ENCODE data around the gene SLC1A7. TPM values are rescaled to one million over a fixed set of nuclear protein-coding genes. Genes with fewer than 3 reads are reported as not detected.

Gene SLC1A7
- total and polyA plus RNA-seq, 4 donors = 0.16 to 1.4 (median 0.25) TPM; not detected in 1

DNA sequence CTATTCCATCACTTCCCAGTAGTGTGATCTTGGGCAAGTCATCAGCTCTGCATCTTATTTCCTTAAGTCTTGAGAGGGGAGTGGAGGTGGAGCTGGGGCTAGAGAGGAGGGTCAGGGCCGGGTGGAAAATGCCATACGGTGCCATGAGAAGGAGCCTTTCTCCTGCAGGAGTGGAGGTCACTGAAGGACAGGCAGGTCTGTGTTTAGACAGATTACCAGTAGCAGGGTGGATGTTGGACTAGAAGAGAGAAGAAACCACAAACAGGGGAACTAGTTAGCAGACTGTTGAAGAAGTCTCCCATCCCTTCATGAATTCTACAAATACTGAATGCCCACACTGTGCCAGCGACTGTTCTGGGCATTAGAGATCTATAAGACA lies 40.3 kb upstream of the SLC1A7 start:
- intact Hi-C loops (cut with DNase I) = loop anchor here in 1 of 2 donors (5.0 to 10.0 kb wide), 4 partner anchors 120 to 458 kb away; partner anchors contain the start of genes ECHDC2, PODN, SCP2 and ZYG11B
- ATAC-seq (ENCODE audit: low FRiP score) = no peak
- 83 to 88% methylated on average over 3 of the region's 3 CpGs for WGBS, 2 donors

DNA sequence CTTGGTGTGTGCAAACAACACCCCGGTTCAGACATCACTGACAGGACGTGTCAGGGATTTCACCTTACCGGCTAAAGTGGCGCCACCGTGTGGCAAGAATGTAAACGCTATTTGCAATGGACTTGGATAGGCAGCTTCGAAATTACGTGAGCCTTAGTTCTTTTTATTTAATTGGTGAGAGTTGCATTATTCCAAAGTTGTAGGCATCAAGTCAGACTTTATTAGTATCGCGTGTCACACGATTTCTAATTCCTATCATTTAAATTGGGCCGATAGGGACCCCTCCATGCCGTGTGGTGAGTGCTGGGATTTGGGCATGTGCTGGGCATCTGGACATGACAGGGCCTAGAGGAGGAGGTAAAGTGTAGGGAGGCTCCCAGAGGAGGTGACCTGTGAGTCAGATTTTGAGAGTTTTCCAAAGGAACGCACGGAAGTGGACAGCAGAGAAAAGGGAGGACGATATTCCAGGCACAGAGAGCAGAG lies 39.7 kb upstream of the SLC1A7 start:
- Histone ChIP-seq H3K27ac (ENCODE audit: low read depth in 1 of 2, low read length in 2 of 2) (no peak overlapping the region), H3K4me3 (ENCODE audit: low read length in 2 of 2) (no peak overlapping the region), H3K4me1 (ENCODE audit: control insufficient read depth in 1 of 2, insufficient read depth in 2 of 2, low read length in 2 of 2) (no peaks in the 10 kb centered on the region), H3K27me3 (ENCODE audit: control insufficient read depth in 1 of 2, insufficient read depth in 2 of 2, low read length in 1 of 2) (no peaks in the 10 kb centered on the region), H3K9me3 (ENCODE audit: control insufficient read depth, low read length) (no peaks in the 10 kb centered on the region), H3K36me3 (ENCODE audit: control insufficient read depth in 1 of 2, insufficient read depth in 2 of 2, low read length in 1 of 2) (no peaks in the 10 kb centered on the region)
- DNase-seq = peak; percentile 86 to 95
- intact Hi-C loops (cut with DNase I) = loop anchor here in 1 of 2 donors (5.0 to 10.0 kb wide), 4 partner anchors 120 to 457 kb away; partner anchors contain the start of genes ECHDC2, PODN, SCP2 and ZYG11B
- ATAC-seq (ENCODE audit: low FRiP score) = peak; percentile 64
- 22% methylated on average over 16 of the region's 16 CpGs for WGBS, 2 donors

More for the DNA sequence above, 40.3 kb upstream of the SLC1A7 start:
- Histone ChIP-seq H3K36me3 (ENCODE audit: control insufficient read depth in 1 of 2, insufficient read depth in 2 of 2, low read length in 1 of 2) (no peaks in the 10 kb centered on the region), H3K27ac (ENCODE audit: low read depth in 1 of 2, low read length in 2 of 2) (no peak overlapping the region), H3K27me3 (ENCODE audit: control insufficient read depth in 1 of 2, insufficient read depth in 2 of 2, low read length in 1 of 2) (no peaks in the 10 kb centered on the region), H3K9me3 (ENCODE audit: control insufficient read depth, low read length) (no peaks in the 10 kb centered on the region), H3K4me3 (ENCODE audit: low read length in 2 of 2) (no peak overlapping the region), H3K4me1 (ENCODE audit: control insufficient read depth in 1 of 2, insufficient read depth in 2 of 2, low read length in 2 of 2) (no peaks in the 10 kb centered on the region)
- DNase-seq = no peak

DNA sequence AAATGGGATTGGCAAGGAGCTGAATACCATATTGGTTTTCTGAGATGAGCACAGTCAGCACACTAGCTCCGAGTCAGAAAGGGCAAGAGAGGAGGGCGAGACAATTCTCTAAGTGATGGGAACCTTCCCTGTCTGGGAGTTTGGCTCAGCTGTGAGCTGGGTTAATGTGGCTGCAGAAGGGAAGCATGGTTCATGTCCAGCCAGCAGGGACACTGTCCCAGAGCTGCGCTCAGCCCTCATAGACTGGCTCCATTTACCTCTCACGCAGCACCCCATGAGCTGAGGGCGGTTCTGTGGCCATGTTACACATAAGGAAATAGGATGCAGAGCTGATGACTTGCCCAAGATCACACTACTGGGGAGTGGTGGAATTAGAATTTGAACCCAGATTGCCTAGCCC lies 38.5 kb upstream of the SLC1A7 start:
- ATAC-seq (ENCODE audit: low FRiP score) = no peak
- no peak overlapping the region for H3K27ac ChIP-seq (ENCODE audit: low read depth in 1 of 2, low read length in 2 of 2)
- H3K4me1 ChIP-seq (ENCODE audit: control insufficient read depth in 1 of 2, insufficient read depth in 2 of 2, low read length in 2 of 2) = peaks cover 0 to 4% of the 10 kb centered on the region in 2 donors
- DNase-seq = no peak
- H3K27me3 ChIP-seq (ENCODE audit: control insufficient read depth in 1 of 2, insufficient read depth in 2 of 2, low read length in 1 of 2) = no peaks in the 10 kb centered on the region
- H3K4me3 ChIP-seq (ENCODE audit: low read length in 2 of 2) = no peak overlapping the region
- intact Hi-C loops (cut with DNase I) = loop anchor here in 1 of 2 donors (5.0 to 10.0 kb wide), 4 partner anchors 119 to 456 kb away; partner anchors contain the start of genes ECHDC2, PODN, SCP2 and ZYG11B
- 96 to 99% methylated on average over 5 of the region's 5 CpGs for WGBS, 2 donors
- no peaks in the 10 kb centered on the region for H3K36me3 ChIP-seq (ENCODE audit: control insufficient read depth in 1 of 2, insufficient read depth in 2 of 2, low read length in 1 of 2)
- no peaks in the 10 kb centered on the region for H3K9me3 ChIP-seq (ENCODE audit: control insufficient read depth, low read length)

DNA sequence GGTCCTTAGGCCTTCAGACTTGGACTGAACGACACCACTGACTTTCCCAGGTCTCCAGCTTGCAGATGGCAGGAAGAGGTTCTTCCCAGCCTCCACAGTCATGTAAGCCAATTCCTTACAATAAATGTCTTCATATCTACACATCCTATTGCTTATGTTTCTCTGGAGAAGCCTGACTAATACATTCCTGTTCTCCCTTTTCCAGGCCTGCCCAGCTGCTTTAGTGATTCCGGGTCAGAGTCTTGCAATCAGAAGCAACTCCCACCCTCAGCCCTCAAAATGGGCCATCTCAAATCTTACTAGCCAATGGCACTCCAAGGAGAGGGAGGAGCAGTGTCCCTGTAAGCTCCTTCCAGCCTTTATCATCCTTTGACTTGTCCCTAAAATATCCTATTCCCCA lies 37.8 kb upstream of the SLC1A7 start:
- WGBS, 2 donors = 94 to 95% methylated on average over 2 of the region's 2 CpGs
- Histone ChIP-seq H3K27me3 (ENCODE audit: control insufficient read depth in 1 of 2, insufficient read depth in 2 of 2, low read length in 1 of 2) (no peaks in the 10 kb centered on the region), H3K27ac (ENCODE audit: low read depth in 1 of 2, low read length in 2 of 2) (no peak overlapping the region), H3K4me1 (ENCODE audit: control insufficient read depth in 1 of 2, insufficient read depth in 2 of 2, low read length in 2 of 2) (peaks cover 0 to 4% of the 10 kb centered on the region in 2 donors), H3K4me3 (ENCODE audit: low read length in 2 of 2) (no peak overlapping the region), H3K9me3 (ENCODE audit: control insufficient read depth, low read length) (no peaks in the 10 kb centered on the region), H3K36me3 (ENCODE audit: control insufficient read depth in 1 of 2, insufficient read depth in 2 of 2, low read length in 1 of 2) (no peaks in the 10 kb centered on the region)
- intact Hi-C loops (cut with DNase I) = loop anchor here in 1 of 2 donors (5.0 to 10.0 kb wide), 4 partner anchors 118 to 455 kb away; partner anchors contain the start of genes ECHDC2, PODN, SCP2 and ZYG11B
- ATAC-seq (ENCODE audit: low FRiP score) (no peak), DNase-seq (no peak)

DNA sequence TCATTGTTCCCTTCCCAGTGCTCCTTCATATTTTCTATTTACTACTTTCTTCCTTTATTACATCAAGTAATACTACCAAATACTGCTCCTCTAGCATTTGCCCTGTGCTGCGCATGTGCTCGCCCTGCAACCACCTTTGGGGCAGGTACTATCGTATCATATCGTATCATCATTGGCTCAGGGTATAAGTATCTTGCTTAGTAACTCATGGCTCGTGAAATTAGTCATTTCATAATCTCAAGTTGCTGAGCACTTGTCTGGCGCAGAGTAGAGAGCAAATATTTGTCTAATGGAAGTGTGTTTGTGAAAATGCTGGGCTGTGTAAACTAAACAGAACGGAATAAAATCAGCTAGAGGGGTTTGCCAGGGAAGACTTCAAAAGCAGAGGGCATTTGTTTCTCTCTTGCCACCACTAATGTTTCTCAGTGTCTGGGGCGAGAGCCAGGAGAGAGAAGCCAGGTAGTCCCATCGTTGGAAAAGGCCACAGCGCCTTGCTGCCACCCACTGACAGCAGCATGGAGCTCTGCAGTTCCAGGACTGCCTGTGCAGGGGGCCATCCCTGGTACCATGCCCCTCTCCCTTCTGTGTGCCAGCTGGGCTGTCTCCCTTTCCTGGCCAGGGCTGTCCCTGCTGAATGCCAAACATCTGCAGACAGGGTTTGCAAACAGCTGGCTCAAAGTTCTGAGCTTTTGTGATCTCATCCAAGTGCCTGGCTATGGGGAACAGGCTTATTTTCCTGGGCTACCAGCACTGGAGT lies 34.2 kb upstream of the SLC1A7 start:
- WGBS, 2 donors = 13 to 20% methylated on average over 10 of the region's 10 CpGs

DNA sequence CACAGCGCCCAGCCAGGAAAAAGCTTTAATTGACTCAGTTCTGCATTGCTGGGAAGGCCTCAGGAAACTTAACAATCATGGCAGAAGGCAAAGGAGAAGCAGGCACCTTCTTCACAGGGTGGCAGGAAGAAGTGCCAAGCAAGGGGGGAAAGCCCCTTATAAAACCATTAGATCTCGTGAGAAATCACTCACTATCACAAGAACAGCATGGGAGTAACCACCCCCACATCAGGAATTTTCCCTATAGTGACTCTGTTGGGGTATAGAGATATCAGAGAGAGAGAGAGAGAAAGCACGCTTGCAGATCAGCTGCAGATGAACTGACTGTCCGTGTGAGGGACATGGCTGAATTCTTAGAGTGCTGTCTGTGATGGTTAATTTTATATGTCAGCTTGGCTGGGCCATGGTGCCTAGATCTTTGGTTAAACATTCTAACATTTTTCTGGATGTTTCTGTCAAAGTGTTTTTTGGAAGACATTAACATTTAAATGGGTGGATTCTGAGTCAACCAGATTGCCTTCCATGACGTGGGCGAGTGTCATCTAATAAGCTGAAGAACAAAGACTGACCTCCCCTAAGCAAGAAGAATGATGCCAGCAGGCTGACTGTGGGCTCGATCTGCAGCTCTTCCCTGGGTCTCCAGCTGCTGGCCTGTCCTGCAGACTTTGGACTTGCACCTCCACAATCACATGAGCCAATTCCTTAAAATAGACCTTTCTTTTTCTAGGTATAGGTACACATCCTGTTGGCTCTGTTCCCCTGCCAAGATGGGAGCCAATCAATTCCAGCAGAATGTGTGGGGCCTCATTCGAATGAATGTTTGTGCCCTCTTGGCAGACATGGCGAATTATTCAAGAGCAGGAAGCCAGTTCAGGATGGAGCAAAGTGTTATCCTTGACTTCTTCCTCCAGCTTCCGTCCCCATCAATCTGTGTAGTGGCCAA lies 32.8 kb upstream of the SLC1A7 start:
- Histone ChIP-seq H3K27ac (ENCODE audit: low read depth in 1 of 2, low read length in 2 of 2) (no peak overlapping the region), H3K4me1 (ENCODE audit: control insufficient read depth in 1 of 2, insufficient read depth in 2 of 2, low read length in 2 of 2) (peaks cover 0 to 4% of the 10 kb centered on the region in 2 donors), H3K4me3 (ENCODE audit: low read length in 2 of 2) (no peak overlapping the region), H3K9me3 (ENCODE audit: control insufficient read depth, low read length) (no peaks in the 10 kb centered on the region), H3K27me3 (ENCODE audit: control insufficient read depth in 1 of 2, insufficient read depth in 2 of 2, low read length in 1 of 2) (no peaks in the 10 kb centered on the region), H3K36me3 (ENCODE audit: control insufficient read depth in 1 of 2, insufficient read depth in 2 of 2, low read length in 1 of 2) (no peaks in the 10 kb centered on the region)
- intact Hi-C loops (cut with DNase I) = loop anchor here in 1 of 2 donors (10.0 kb wide), 1 partner anchor 110 kb away; the partner anchor contains the start of gene PODN
- no peak for DNase-seq
- 72 to 75% methylated on average over 10 of the region's 10 CpGs for WGBS, 2 donors
- ATAC-seq (ENCODE audit: low FRiP score) = no peak

More for the DNA sequence above, 34.2 kb upstream of the SLC1A7 start:
- ATAC-seq (ENCODE audit: low FRiP score) (peak; percentile 55), DNase-seq (no peak)
- H3K4me1 ChIP-seq (ENCODE audit: control insufficient read depth in 1 of 2, insufficient read depth in 2 of 2, low read length in 2 of 2) = peaks cover 0 to 4% of the 10 kb centered on the region in 2 donors
- H3K4me3 ChIP-seq (ENCODE audit: low read length in 2 of 2) = no peak overlapping the region
- H3K36me3 ChIP-seq (ENCODE audit: control insufficient read depth in 1 of 2, insufficient read depth in 2 of 2, low read length in 1 of 2) = no peaks in the 10 kb centered on the region
- intact Hi-C loops (cut with DNase I) = loop anchor here in 1 of 2 donors (10.0 kb wide), 1 partner anchor 112 kb away; the partner anchor contains the start of gene PODN
- no peaks in the 10 kb centered on the region for H3K27me3 ChIP-seq (ENCODE audit: control insufficient read depth in 1 of 2, insufficient read depth in 2 of 2, low read length in 1 of 2)
- no peaks in the 10 kb centered on the region for H3K9me3 ChIP-seq (ENCODE audit: control insufficient read depth, low read length)
- peak overlapping the region in 1 of 2 donors; percentile 21 for H3K27ac ChIP-seq (ENCODE audit: low read depth in 1 of 2, low read length in 2 of 2)

DNA sequence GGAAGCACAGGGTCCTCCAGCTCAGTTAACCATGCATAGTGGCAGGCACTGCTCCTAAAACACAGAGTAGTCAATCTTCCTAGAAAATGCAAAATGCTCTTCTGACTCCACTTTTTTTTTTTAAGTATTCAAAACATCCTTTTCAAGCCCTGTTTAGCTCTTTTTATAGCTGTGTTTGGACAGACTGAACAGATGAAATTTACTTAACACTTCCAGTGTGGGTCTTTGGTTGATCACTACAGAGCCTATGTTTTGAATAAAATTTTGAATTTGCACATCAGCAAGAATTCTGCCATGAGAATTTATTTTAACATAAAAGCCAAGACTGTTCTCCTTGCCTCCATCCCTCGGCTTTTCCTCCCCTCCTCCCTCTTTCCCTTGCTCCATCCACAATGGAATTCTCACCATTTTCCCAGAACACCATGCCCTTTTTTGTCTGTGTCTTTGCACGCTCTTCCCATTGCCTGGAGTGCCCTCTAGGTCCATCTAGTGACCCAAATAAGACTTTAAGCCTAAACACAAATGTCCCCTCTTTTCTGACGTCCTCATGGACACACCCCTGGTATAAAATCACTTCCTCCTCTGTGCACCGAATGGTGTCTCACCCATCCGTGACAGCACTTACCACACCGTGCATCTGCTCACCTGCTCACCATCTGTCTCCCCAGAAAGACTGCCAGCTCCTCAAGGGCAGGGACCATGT lies 30.1 kb upstream of the SLC1A7 start:
- no peaks in the 10 kb centered on the region for H3K9me3 ChIP-seq (ENCODE audit: control insufficient read depth, low read length)
- no peaks in the 10 kb centered on the region for H3K27me3 ChIP-seq (ENCODE audit: control insufficient read depth in 1 of 2, insufficient read depth in 2 of 2, low read length in 1 of 2)
- peak; percentile 42 for ATAC-seq (ENCODE audit: low FRiP score)
- 25% methylated on average over 6 of the region's 6 CpGs for WGBS, 2 donors
- H3K36me3 ChIP-seq (ENCODE audit: control insufficient read depth in 1 of 2, insufficient read depth in 2 of 2, low read length in 1 of 2) = no peaks in the 10 kb centered on the region
- H3K27ac ChIP-seq (ENCODE audit: low read depth in 1 of 2, low read length in 2 of 2) = no peak overlapping the region
- H3K4me3 ChIP-seq (ENCODE audit: low read length in 2 of 2) = no peak overlapping the region
- intact Hi-C loops (cut with DNase I) = loop anchor here in 1 of 2 donors (10.0 kb wide), 1 partner anchor 108 kb away; the partner anchor contains the start of gene PODN
- H3K4me1 ChIP-seq (ENCODE audit: control insufficient read depth in 1 of 2, insufficient read depth in 2 of 2, low read length in 2 of 2) = peaks cover 0 to 4% of the 10 kb centered on the region in 2 donors
- DNase-seq = no peak

DNA sequence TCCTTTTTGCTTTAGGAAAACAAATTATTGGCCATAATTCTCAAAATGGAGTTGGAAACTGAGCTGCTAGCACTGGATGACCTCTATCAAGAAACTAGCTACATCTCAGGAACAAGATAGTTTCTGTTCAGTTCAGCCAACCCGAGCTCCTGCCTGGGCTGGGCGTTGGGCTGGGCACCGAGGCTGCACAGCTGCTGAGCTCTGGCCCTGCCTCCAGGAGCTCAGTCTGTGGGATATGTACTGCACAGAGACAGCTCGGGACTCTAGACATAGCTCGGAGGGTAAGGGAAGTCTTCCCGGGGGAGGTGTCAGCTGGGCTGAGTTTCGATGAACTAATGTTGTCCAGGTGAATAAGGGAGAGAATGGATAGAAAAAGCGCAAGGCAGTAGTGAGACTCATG lies 24.5 kb upstream of the SLC1A7 start:
- ATAC-seq (ENCODE audit: low FRiP score) (peak; percentile 56), DNase-seq (no peak)
- H3K27ac ChIP-seq (ENCODE audit: low read depth in 1 of 2, low read length in 2 of 2) = no peak overlapping the region
- no peaks in the 10 kb centered on the region for H3K9me3 ChIP-seq (ENCODE audit: control insufficient read depth, low read length)
- H3K4me3 ChIP-seq (ENCODE audit: low read length in 2 of 2) = no peak overlapping the region
- H3K27me3 ChIP-seq (ENCODE audit: control insufficient read depth in 1 of 2, insufficient read depth in 2 of 2, low read length in 1 of 2) = no peaks in the 10 kb centered on the region
- WGBS, 2 donors = 62 to 64% methylated on average over 8 of the region's 8 CpGs
- no peaks in the 10 kb centered on the region for H3K36me3 ChIP-seq (ENCODE audit: control insufficient read depth in 1 of 2, insufficient read depth in 2 of 2, low read length in 1 of 2)
- no peaks in the 10 kb centered on the region for H3K4me1 ChIP-seq (ENCODE audit: control insufficient read depth in 1 of 2, insufficient read depth in 2 of 2, low read length in 2 of 2)
- intact Hi-C loops (cut with DNase I) = no loop called here

Data from aorta (tissue), 5 donors.